Body of pancreas (tissue), 4 donors: ENCODE results near the gene RHOT2. TPM values are rescaled to one million over a fixed set of nuclear protein-coding genes. Genes with fewer than 3 reads are reported as not detected.

Experiments
- ATAC-seq: fragments of 150-250 bp; one replicate; pipeline ENCODE4 v1.9.1; 2016
- DNase-seq, 4 donors: peaks; one replicate each; pipeline ENCODE4 v3.0.0-alpha.2; 2019
- H3K27ac ChIP-seq, 4 donors: fragments of 200-600 bp; sonication (generic); 1 replicate in 3 of 4; 2 replicates in 1 of 4; pipeline versions ENCODE4 v1.5.1 to v1.6.1; 2016 to 2019; ENCODE audit warnings: mild to moderate bottlenecking in 1 of 4, mixed read lengths in 1 of 4, moderate library complexity in 1 of 4
- H3K27me3 ChIP-seq, 2 donors: fragments of 200-600 bp; sonication (generic); one replicate each; pipeline ENCODE4 v1.6.0; 2016; ENCODE audit warnings: mild to moderate bottlenecking in 1 of 2
- H3K36me3 ChIP-seq, 2 donors: fragments of 200-600 bp; sonication (generic); replicated peaks in 1 of 2; 2 replicates each; pipeline ENCODE4 v1.5.1; 2016; ENCODE audit warnings: low read depth in 2 of 2; ENCODE audit not compliant: insufficient read depth in 1 of 2
- H3K4me1 ChIP-seq: fragments of 200-600 bp; sonication (generic); one replicate; pipeline ENCODE4 v1.6.0; 2016
- H3K4me3 ChIP-seq, 2 donors: fragments of 200-600 bp; sonication (generic); 1 replicate in 1 of 2; 2 replicates in 1 of 2; pipeline ENCODE4 v1.5.1; 2016 to 2019
- H3K9me3 ChIP-seq, 3 donors: fragments of 200-600 bp; sonication (generic); 1 replicate in 2 of 3; 2 replicates in 1 of 3; pipeline ENCODE4 v1.5.1; 2016
- CTCF ChIP-seq, 7 experiments: fragments of 450-650 bp in 4 of 7; fragments of 200-600 bp in 3 of 7; sonication (generic) in 3 of 7; IDR thresholded peaks; one replicate each; pipeline ENCODE4 v1.5.1; 2016 to 2019; ENCODE audit warnings: antibody characterized with exemption in 7 of 7
- POLR2A ChIP-seq, 3 donors: fragments of 450-650 bp; IDR thresholded peaks; one replicate each; pipeline ENCODE4 v1.6.1; 2016; ENCODE audit warnings: antibody characterized with exemption in 3 of 3, mild to moderate bottlenecking in 2 of 3
- WGBS, 2 donors: methylation state at CpG; one replicate each; pipeline ENCODE4 v1.1.5; 2017; 5-methylcytosine and 5-hydroxymethylcytosine counted together
- intact Hi-C: fragments of 100-400 bp; cut with DNase I; formaldehyde crosslinking; loops from one replicate; pipeline ENCODE4 v1.15.1; 2023
- total RNA-seq, 2 donors: library from RNA; depleted of rRNA; stranded (reverse); fragments of >200 nt; gene quantifications; one replicate each; pipeline ENCODE4 v1.1.0, GENCODE V29; 2016

The RHOT2 gene
- total RNA-seq, 2 donors from 2014 or later = 65.6 to 89.0 TPM

DNA sequence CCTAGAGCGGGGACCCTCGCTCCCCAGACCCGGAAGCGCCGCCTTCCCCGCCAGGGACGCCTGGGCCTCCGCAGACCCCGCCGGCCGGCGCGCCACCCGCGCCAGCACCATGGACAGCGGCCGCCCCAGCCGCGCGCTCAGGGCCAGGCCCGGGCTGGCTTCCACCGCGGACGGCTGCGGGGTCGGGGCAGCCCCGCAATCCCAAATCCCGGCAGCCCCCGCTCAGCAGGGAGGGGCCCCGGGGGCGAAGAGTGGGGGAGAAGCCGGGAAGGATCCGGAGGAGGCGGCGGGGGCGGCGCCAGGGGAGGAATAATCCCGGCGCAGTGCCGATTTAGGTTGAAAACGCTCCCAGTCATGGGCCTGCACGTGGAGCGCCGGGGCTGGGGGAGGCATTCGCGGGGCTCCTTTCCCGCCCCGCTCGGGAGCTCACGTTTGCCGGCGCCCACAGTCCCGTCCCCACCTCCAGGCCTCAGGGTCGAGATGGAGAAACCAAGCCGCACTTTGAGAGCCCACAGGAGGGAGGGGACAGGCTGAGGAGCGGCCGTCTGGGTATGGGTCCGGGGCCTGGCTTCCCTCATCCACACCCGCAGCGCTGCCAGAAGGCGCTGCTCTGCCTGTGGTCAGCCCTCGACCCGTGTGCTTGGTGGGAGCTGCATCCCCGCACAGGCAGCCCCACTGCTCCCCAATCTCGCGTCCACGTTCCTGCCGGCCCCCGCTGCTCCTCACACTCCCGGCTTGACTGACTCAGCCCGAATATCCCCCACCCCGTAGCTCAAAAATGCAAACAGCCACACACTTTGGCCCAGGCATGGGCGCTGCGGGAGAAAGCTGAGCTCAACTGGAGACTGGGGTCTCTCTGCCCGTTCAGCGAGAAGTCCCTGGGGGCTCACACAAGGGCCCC, 33.0 kb downstream of the RHOT2 start:
- intact Hi-C loops = loop anchor here (10.0 kb wide), 1 partner anchor 474 kb away; no protein-coding TSS in a partner anchor
- Histone ChIP-seq H3K4me3 (no peak overlapping the region), H3K9me3 (no peaks in the 10 kb centered on the region), H3K27ac (no peak overlapping the region), H3K4me1 (peaks cover 10% of the 10 kb centered on the region), H3K27me3 (peaks cover 0 to 42% of the 10 kb centered on the region in 2 donors), H3K36me3 (no peaks in the 10 kb centered on the region)
- WGBS, 2 donors = 5% methylated on average over 65 of the region's 76 CpGs; no CpG with 5 or more reads in 1 of the 2 donors
- TF ChIP-seq CTCF (IDR thresholded peaks at IDR 0.05) (no peak), POLR2A (IDR thresholded peaks at IDR 0.05) (no peak)
- ATAC-seq = peak; percentile 68
- peak in 1 of 4 donors; percentile 50 for DNase-seq

DNA sequence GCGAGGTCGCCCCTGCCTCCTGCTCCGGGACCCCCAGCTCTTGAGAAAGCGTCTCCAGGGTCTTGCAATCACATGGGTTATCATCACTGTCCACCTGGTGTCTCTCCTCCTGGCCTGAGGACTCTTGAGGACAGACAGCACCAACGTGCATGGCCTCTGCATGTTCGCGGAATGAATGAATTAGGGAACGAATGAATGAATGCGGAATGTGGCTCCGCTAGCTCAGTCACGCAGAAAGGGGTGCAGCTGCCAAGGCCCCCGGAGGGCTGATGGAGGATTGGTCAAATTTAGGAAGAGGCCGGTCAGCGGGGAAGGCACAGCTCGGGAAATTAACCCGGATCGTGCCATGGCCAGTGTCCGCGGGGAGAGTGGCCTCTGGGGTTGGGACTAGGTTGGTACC, 34.4 kb downstream of the RHOT2 start:
- peaks cover 9% of the 10 kb centered on the region for H3K4me1 ChIP-seq
- ATAC-seq (no peak), DNase-seq (no peak)
- peaks cover 0 to 49% of the 10 kb centered on the region in 2 donors for H3K27me3 ChIP-seq
- intact Hi-C loops = loop anchor here (10.0 kb wide), 1 partner anchor 472 kb away; no protein-coding TSS in a partner anchor
- WGBS, 2 donors = 70 to 72% methylated on average over 19 of the region's 19 CpGs
- no peaks in the 10 kb centered on the region for H3K36me3 ChIP-seq
- no peak overlapping the region for H3K4me3 ChIP-seq
- TF ChIP-seq CTCF (IDR thresholded peaks at IDR 0.05) (no peak), POLR2A (IDR thresholded peaks at IDR 0.05) (no peak)
- no peaks in the 10 kb centered on the region for H3K9me3 ChIP-seq
- H3K27ac ChIP-seq = no peak overlapping the region

DNA sequence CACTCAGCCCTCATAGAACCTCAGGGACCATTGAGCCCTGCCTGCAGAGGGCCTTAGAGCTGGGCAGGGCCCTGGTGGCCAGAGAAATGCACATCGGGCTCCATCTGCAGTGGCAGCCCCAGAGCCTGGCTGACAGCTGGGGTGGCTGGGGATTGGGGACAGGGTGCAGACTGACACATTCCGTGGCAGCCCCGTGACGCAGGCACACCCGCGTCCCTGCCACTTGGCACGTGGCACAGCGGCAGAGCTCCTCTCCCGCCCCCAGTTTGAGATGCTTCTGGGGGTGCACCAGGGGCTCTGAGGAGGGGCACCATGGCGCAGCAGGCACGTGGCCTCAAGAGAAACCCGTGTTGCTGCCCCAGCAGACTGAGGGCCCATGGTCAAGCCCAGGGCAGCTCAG, 35.5 kb downstream of the RHOT2 start:
- WGBS, 2 donors = 40 to 68% methylated on average over 1 to 12 of the region's 12 CpGs
- ATAC-seq (no peak), DNase-seq (no peak)
- TF ChIP-seq CTCF (IDR thresholded peaks at IDR 0.05) = no peak
- no peak for TF ChIP-seq POLR2A (IDR thresholded peaks at IDR 0.05)
- H3K27ac ChIP-seq = no peak overlapping the region
- H3K36me3 ChIP-seq = no peaks in the 10 kb centered on the region
- H3K4me3 ChIP-seq = no peak overlapping the region
- H3K27me3 ChIP-seq = peaks cover 0 to 53% of the 10 kb centered on the region in 2 donors
- no peaks in the 10 kb centered on the region for H3K9me3 ChIP-seq
- H3K4me1 ChIP-seq = peaks cover 9% of the 10 kb centered on the region
- intact Hi-C loops = loop anchor here (10.0 kb wide), 1 partner anchor 471 kb away; no protein-coding TSS in a partner anchor

DNA sequence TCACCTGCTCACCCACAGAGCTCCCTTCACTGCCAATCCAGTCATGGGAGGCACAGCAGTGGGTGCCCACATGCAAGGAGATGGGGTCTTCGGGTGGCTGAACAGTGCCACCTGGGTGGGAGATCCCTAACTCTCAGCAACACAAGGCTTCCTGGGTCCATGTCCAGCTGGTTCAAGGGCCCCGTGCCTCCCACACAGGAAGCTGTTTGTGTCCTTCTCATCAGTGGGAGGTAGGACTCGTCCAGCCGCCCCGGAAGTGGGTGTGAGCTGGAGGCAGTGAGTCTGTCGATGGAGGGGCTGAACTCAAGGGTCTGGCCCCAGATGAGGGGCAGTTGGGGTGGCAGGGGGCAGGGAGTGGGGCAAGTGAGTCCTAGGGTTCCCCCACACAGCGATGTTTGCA, 36.1 kb downstream of the RHOT2 start:
- Histone ChIP-seq H3K27ac (no peak overlapping the region), H3K27me3 (peaks cover 0 to 58% of the 10 kb centered on the region in 2 donors), H3K9me3 (no peaks in the 10 kb centered on the region), H3K36me3 (no peaks in the 10 kb centered on the region), H3K4me3 (no peak overlapping the region), H3K4me1 (peaks cover 9% of the 10 kb centered on the region)
- 43 to 54% methylated on average over 5 to 7 of the region's 7 CpGs for WGBS, 2 donors
- TF ChIP-seq POLR2A (IDR thresholded peaks at IDR 0.05) = no peak
- TF ChIP-seq CTCF (IDR thresholded peaks at IDR 0.05) = no peak
- DNase-seq (no peak), ATAC-seq (no peak)
- intact Hi-C loops = loop anchor here (10.0 kb wide), 1 partner anchor 471 kb away; no protein-coding TSS in a partner anchor
